CD4-positive, alpha-beta T cell (primary cell): Measurements from ENCODE around the gene LHX4. TPM values are rescaled to one million over a fixed set of nuclear protein-coding genes. Genes with fewer than 3 reads are reported as not detected.
A peak's percentile ranks its signal among the peaks of the same experiment; 100 is the strongest.

ENCODE experiments used
- ATAC-seq: fragments of 200-7000 bp; cut with Tn5 transposase; one replicate; pipeline ENCODE4 v1.10.0; 2022; ENCODE audit warnings: mild to moderate bottlenecking; ENCODE audit not compliant: poor library complexity
- CTCF ChIA-PET: fragments of 350-600 bp; sonication (Branson Sonifier 250); formaldehyde crosslinking; loops from one replicate; lab custom pipeline; 2021; ENCODE audit warnings: antibody characterized with exemption, inconsistent platforms; lab: Charles Lee
- POLR2A ChIA-PET: fragments of 350-600 bp; sonication (Branson Sonifier 250); formaldehyde crosslinking; loops from one replicate; lab custom pipeline; 2021; ENCODE audit warnings: antibody characterized with exemption, inconsistent platforms; lab: Charles Lee
- DNase-seq, 14 experiments: peaks; one replicate each; pipeline ENCODE4 v3.0.0-alpha.2; 2013 to 2020; ENCODE audit warnings: mixed read lengths in 2 of 14
- H3K27ac ChIP-seq, 2 donors: one replicate each; pipeline versions ENCODE4 v1.5.1 to v1.7.0; 2013; ENCODE audit warnings: low read length in 2 of 2, low read depth in 1 of 2, mild to moderate bottlenecking in 1 of 2
- H3K27me3 ChIP-seq, 2 experiments: 1 replicate in 1 of 2; 2 replicates in 1 of 2; pipeline versions ENCODE4 v1.6.1 to v1.7.0; 2013; ENCODE audit warnings: low read length in 2 of 2, control low read depth in 1 of 2, mild to moderate bottlenecking in 1 of 2, moderate library complexity in 1 of 2; ENCODE audit not compliant: insufficient read depth in 2 of 2, control insufficient read depth in 1 of 2
- H3K36me3 ChIP-seq: one replicate; pipeline ENCODE4 v1.6.1; 2013; ENCODE audit warnings: low read length, control low read depth; ENCODE audit not compliant: insufficient read depth
- H3K4me1 ChIP-seq: one replicate; pipeline ENCODE4 v1.6.1; 2013; ENCODE audit warnings: low read length, control low read depth; ENCODE audit not compliant: insufficient read depth
- H3K4me3 ChIP-seq: one replicate; pipeline ENCODE4 v1.5.1; 2013; ENCODE audit warnings: mild to moderate bottlenecking, low read length, moderate library complexity
- H3K9me3 ChIP-seq, 2 experiments: 1 replicate in 1 of 2; 2 replicates in 1 of 2; pipeline versions ENCODE4 v1.6.1 to v1.7.0; 2013; ENCODE audit warnings: low read length in 2 of 2, mild to moderate bottlenecking in 2 of 2, control low read depth in 1 of 2, moderate library complexity in 1 of 2; ENCODE audit not compliant: control insufficient read depth in 1 of 2, insufficient read depth in 1 of 2
- H3K27ac Mint-ChIP-seq: one replicate; pipeline ENCODE4 v1.8.0; 2020; ENCODE audit warnings: mixed read lengths
- H3K27me3 Mint-ChIP-seq: one replicate; pipeline ENCODE4 v1.8.0; 2021; ENCODE audit warnings: mixed read lengths
- H3K36me3 Mint-ChIP-seq: one replicate; pipeline ENCODE4 v1.8.0; 2021; ENCODE audit warnings: low read depth, mixed read lengths
- H3K4me1 Mint-ChIP-seq: one replicate; pipeline ENCODE4 v1.8.0; 2021; ENCODE audit warnings: low read depth, mixed read lengths
- H3K4me3 Mint-ChIP-seq: one replicate; pipeline ENCODE4 v1.8.0; 2020; ENCODE audit warnings: mild to moderate bottlenecking, mixed read lengths
- H3K9me3 Mint-ChIP-seq: one replicate; pipeline ENCODE4 v1.8.0; 2020; ENCODE audit warnings: mixed read lengths
- CTCF ChIP-seq: fragments of 200-600 bp; IDR thresholded peaks from one replicate; pipeline ENCODE4 v1.8.0; 2022; ENCODE audit warnings: antibody characterized with exemption, mild to moderate bottlenecking
- intact Hi-C, 2 experiments: fragments of 100-400 bp; cut with DNase I in 1 of 2; cut with micrococcal nuclease in 1 of 2; formaldehyde crosslinking; loops; one replicate each; pipeline versions ENCODE4 v1.15.1 to v1.9.0; 2023 to 2025; cut with DNase I, micrococcal nuclease
- total RNA-seq, 174 experiments: library from RNA in 2 of 174; stranded (reverse) in 2 of 174; gene quantifications; one replicate each; pipeline ENCODE4 v1.2.3 and lab custom pipeline; 2021 to 2026

LHX4 gene
- total RNA-seq, 2 experiments from 2014 or later = 0.03 TPM; not detected in 1

GRCh38 chr1:180187626-180188025 is 42.4 kb upstream of the LHX4 start:
- ChIA-PET CTCF (interaction anchor here (1.4 kb wide), 1 partner anchor 8 kb away, joined by 4 read pairs; no protein-coding TSS in a partner anchor), POLR2A (no interaction called here)
- H3K36me3 ChIP-seq = peaks cover 51% of the 10 kb centered on the region
- H3K27ac ChIP-seq = no peak overlapping the region
- H3K27me3 ChIP-seq = no peaks in the 10 kb centered on the region
- Mint-ChIP-seq H3K9me3 (no peaks in the 10 kb centered on the region), H3K4me3 (no peak overlapping the region), H3K36me3 (peaks cover 72% of the 10 kb centered on the region), H3K27me3 (no peaks in the 10 kb centered on the region), H3K4me1 (no peaks in the 10 kb centered on the region), H3K27ac (no peak overlapping the region)
- peaks cover 4% of the 10 kb centered on the region for H3K4me1 ChIP-seq
- H3K4me3 ChIP-seq = no peak overlapping the region
- intact Hi-C loops = loop anchor here in 1 of 2 experiments (5.0 to 10.0 kb wide), 2 partner anchors 227 to 290 kb away; no protein-coding TSS in a partner anchor
- no peaks in the 10 kb centered on the region for H3K9me3 ChIP-seq
- no peak for TF ChIP-seq CTCF
- DNase-seq = no peak
- no peak for ATAC-seq

- peak in 2 of 14 experiments; percentile 8 to 9 for DNase-seq
- H3K27ac ChIP-seq = no peak overlapping the region
These were observed 42.0 kb upstream of the LHX4 start for GRCh38 chr1:180188091-180188506.

GRCh38 chr1:180188684-180189175 is 41.3 kb upstream of the LHX4 start:
- intact Hi-C loops = loop anchor here in 1 of 2 experiments (5.0 to 10.0 kb wide), 2 partner anchors 226 to 289 kb away; no protein-coding TSS in a partner anchor
- H3K36me3 Mint-ChIP-seq = peaks cover 74% of the 10 kb centered on the region
- no peak overlapping the region for H3K4me3 Mint-ChIP-seq
- no peaks in the 10 kb centered on the region for H3K27me3 Mint-ChIP-seq
- H3K4me1 ChIP-seq = peaks cover 4% of the 10 kb centered on the region
- TF ChIP-seq CTCF = no peak
- H3K9me3 ChIP-seq = no peaks in the 10 kb centered on the region
- ATAC-seq (no peak), DNase-seq (no peak)
- H3K4me3 ChIP-seq = no peak overlapping the region
- H3K27ac Mint-ChIP-seq = no peak overlapping the region
- no peaks in the 10 kb centered on the region for H3K27me3 ChIP-seq
- H3K27ac ChIP-seq = no peak overlapping the region
- CTCF ChIA-PET = interaction anchor here (1.4 kb wide), 1 partner anchor 9 kb away, joined by 4 read pairs; no protein-coding TSS in a partner anchor
- no peaks in the 10 kb centered on the region for H3K4me1 Mint-ChIP-seq
- H3K36me3 ChIP-seq = peaks cover 51% of the 10 kb centered on the region
- POLR2A ChIA-PET = no interaction called here
- H3K9me3 Mint-ChIP-seq = no peaks in the 10 kb centered on the region

More at GRCh38 chr1:180188091-180188506, 42.0 kb upstream of the LHX4 start:
- H3K36me3 ChIP-seq = peaks cover 51% of the 10 kb centered on the region
- Mint-ChIP-seq H3K27me3 (no peaks in the 10 kb centered on the region), H3K9me3 (no peaks in the 10 kb centered on the region), H3K4me3 (no peak overlapping the region), H3K4me1 (no peaks in the 10 kb centered on the region), H3K27ac (no peak overlapping the region), H3K36me3 (peaks cover 77% of the 10 kb centered on the region)
- POLR2A ChIA-PET = no interaction called here
- no peak for ATAC-seq
- H3K27me3 ChIP-seq = no peaks in the 10 kb centered on the region
- no peak for TF ChIP-seq CTCF
- no peaks in the 10 kb centered on the region for H3K9me3 ChIP-seq
- intact Hi-C loops = loop anchor here in 1 of 2 experiments (5.0 to 10.0 kb wide), 2 partner anchors 227 to 289 kb away; no protein-coding TSS in a partner anchor
- CTCF ChIA-PET = interaction anchor here (1.4 kb wide), 1 partner anchor 9 kb away, joined by 4 read pairs; no protein-coding TSS in a partner anchor
- peaks cover 4% of the 10 kb centered on the region for H3K4me1 ChIP-seq
- H3K4me3 ChIP-seq = no peak overlapping the region
